Stomach smooth muscle (tissue), 2 donors: Measurements from ENCODE around the gene CDH15.

Experiments
- H3K27ac ChIP-seq: one replicate; pipeline ENCODE4 v1.7.0; 2013; ENCODE audit warnings: mild to moderate bottlenecking, low read length, inconsistent platforms
- H3K27me3 ChIP-seq, 2 donors: one replicate each; pipeline ENCODE4 v1.7.0; 2013; ENCODE audit warnings: low read length in 2 of 2; ENCODE audit not compliant: insufficient read depth in 2 of 2, control insufficient read depth in 1 of 2
- H3K36me3 ChIP-seq, 2 donors: one replicate each; pipeline ENCODE4 v1.7.0; 2013; ENCODE audit warnings: low read length in 2 of 2; ENCODE audit not compliant: control insufficient read depth in 2 of 2, insufficient read depth in 2 of 2
- H3K4me1 ChIP-seq: one replicate; pipeline ENCODE4 v1.7.0; 2013; ENCODE audit warnings: low read length; ENCODE audit not compliant: control insufficient read depth, insufficient read depth
- H3K4me3 ChIP-seq, 2 donors: one replicate each; pipeline ENCODE4 v1.7.0; 2013; ENCODE audit warnings: low read length in 2 of 2
- H3K9ac ChIP-seq, 2 donors: one replicate each; pipeline ENCODE4 v1.7.0; 2013; ENCODE audit warnings: low read length in 2 of 2, mild to moderate bottlenecking in 1 of 2
- H3K9me3 ChIP-seq, 2 donors: one replicate each; pipeline ENCODE4 v1.7.0; 2013; ENCODE audit warnings: low read length in 2 of 2; ENCODE audit not compliant: control insufficient read depth in 2 of 2
- donor health status: healthy.
- donor health status: Pancreatic carcinoma.

The CDH15 gene

DNA sequence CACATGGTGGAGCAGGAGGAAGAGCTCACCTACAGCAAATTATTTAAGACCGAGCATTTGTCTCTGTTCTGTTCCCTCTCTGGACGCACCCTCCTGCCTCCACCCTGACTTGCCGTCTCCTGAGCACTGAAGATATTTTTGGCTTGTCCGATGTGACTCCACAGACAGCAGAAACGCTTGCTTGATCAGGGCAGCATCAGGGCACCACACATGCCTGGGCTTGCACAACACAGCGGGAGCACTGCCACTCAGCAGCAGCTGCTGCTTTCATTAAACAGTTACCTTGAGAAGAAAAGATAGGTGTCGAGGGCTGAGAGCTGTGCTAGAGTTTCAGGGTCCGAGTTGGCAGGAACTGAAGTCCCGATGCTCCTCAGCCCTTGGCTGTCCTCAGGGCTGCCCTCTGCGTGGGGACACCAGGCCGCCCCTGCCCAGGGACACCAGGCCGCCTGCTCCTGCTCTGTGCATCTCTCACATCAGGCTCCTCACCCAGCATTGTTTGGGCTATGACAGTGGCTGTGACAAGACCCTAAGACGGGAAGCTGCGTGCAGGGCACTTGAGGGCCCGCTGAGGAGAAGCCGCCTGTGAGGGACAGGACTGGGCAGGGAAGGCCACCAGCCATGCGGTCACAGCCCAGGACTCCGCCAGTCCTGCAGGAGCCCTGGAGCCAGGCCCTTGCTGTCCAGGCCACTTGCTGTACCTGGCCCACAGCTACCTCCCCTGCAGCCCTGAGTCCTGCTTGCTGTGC is 21.3 kb upstream of the CDH15 start:
- no peaks in the 10 kb centered on the region for H3K9me3 ChIP-seq
- H3K27me3 ChIP-seq, result no peaks in the 10 kb centered on the region
- H3K4me3 ChIP-seq, result no peak overlapping the region
- H3K4me1 ChIP-seq, result peaks cover 9% of the 10 kb centered on the region
- peaks cover 9 to 19% of the 10 kb centered on the region in 2 donors for H3K36me3 ChIP-seq
- no peak overlapping the region for H3K27ac ChIP-seq
- H3K9ac ChIP-seq, result no peak overlapping the region

DNA sequence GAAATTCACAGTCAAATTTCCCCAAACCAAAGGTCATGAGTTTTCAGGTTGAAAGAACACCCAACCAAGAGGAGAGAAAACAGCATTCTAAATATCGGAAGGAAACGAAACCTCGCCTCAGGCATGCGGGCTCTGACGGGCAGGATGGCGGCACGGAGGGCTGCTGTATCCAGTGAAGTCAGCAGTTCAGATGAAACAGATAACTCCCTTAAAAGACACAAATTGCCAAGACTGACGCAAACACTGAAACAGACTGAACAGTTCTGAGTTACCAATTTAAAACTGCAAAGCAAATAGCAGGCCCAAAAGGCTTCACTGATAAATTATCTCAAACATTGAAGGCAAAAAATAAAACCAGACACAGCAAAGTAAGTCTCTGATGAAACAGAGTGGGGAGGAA is 20.6 kb upstream of the CDH15 start:
- Histone ChIP-seq H3K27me3 (no peaks in the 10 kb centered on the region), H3K4me1 (peaks cover 14% of the 10 kb centered on the region), H3K4me3 (no peak overlapping the region), H3K9me3 (no peaks in the 10 kb centered on the region), H3K36me3 (peaks cover 5 to 16% of the 10 kb centered on the region in 2 donors), H3K9ac (no peak overlapping the region), H3K27ac (no peak overlapping the region)

DNA sequence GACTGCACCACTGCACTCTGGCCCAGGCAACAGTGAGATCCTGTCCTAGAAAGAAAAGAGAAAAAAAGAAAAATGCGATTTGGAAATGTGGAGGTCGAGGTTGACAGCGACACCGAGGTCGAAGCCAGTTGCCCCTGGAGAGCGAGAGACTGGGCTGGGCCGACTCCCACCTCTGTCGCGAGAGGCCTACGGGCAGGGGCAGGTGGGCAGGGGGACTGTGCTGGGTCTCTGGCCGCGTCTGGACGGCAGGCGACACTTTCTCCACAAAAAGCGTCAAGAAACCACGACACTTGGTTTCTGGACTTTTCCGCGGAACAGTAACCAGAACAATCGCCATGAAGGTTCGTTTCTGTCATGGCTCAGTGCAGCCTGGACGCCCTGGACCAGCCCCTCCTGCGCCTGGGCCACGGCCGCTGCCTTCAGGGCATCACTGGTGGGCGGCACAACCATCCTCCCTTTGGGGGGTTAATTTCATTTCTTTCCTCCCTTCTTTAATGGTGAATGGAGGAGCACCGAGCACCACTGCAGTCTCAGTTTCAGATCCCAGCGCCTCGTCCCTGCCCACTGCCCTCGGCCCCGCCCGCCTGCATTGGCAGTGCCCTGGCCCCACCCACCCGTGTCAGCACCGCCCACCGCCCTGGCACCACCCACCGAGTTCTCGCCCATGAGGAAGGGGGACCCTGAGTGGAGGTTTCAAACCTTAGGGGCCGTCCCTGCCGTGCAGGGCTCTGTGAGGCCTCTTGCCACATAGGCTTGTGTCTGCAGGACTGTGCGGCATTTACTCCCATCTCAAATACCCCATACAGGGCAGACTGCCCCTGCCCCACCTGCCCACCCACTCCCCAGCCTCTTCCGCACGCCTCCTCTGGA is 18.5 kb upstream of the CDH15 start:
- Histone ChIP-seq H3K9me3 (no peaks in the 10 kb centered on the region), H3K9ac (no peak overlapping the region), H3K27ac (no peak overlapping the region), H3K27me3 (no peaks in the 10 kb centered on the region), H3K4me1 (peaks cover 20% of the 10 kb centered on the region), H3K36me3 (peaks cover 0 to 16% of the 10 kb centered on the region in 2 donors), H3K4me3 (no peak overlapping the region)

DNA sequence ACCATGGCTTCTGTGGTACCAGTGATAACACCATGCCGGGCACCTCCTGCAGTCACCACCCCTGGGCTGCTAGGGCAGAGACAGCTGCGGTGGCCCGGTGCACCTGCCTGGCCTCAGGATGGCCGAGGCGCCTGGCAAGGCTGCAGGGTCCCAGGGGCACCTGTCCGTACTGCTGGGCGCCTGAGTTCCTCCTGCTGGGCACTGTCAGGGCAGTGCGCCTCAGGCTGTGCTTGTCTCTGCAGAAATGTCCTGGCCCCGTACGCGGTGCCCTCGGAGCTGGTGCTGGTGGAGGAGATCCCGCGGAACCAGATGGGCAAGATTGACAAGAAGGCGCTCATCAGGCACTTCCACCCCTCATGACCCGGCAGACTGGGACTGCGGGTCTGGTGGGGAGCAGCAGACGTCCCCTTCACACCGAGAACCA is 17.7 kb upstream of the CDH15 start:
- H3K9ac ChIP-seq, result no peak overlapping the region
- no peak overlapping the region for H3K27ac ChIP-seq
- no peaks in the 10 kb centered on the region for H3K9me3 ChIP-seq
- no peak overlapping the region for H3K4me3 ChIP-seq
- H3K4me1 ChIP-seq, result peaks cover 20% of the 10 kb centered on the region
- H3K27me3 ChIP-seq, result no peaks in the 10 kb centered on the region
- peaks cover 0 to 9% of the 10 kb centered on the region in 2 donors for H3K36me3 ChIP-seq

DNA sequence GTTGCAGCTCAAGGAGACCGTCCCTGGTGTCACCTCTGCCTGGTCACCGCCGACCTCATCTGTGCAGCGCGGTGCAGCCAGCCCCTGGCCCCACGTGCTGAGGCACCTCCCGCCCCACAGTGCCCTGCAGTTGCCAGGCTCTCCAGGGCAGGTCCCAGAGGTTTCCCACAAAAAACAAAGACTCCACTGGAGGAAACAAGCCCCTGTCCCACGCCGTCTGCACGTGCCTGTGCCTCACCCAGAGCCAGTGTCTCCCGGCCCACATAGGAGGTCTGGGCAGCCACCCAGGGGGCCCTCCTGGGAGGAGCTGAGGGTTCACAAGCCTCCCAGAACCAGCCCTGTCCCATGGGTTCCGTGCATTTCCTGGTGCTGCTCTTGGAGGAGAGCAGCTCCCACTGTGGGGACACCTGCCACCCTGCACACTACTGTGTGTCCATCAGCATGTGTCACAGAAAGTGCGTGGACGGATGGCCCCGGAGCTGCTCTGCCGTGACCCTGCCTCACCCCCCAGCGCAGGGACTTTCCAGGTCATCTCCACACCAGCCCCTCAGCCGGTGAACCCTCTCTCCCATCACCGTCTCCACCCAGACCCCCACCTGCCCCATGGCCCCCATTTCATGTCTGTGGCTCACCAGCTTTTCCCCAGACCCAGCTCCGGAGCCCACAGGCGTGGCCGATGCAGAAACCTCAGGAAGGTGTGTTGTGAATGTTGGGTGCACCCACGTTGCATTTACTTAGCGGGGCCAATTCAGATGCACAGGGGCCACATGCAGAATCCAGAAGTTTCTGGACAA is 17.0 kb upstream of the CDH15 start:
- no peaks in the 10 kb centered on the region for H3K9me3 ChIP-seq
- peaks cover 0 to 6% of the 10 kb centered on the region in 2 donors for H3K36me3 ChIP-seq
- no peak overlapping the region for H3K27ac ChIP-seq
- H3K4me1 ChIP-seq, result peaks cover 20% of the 10 kb centered on the region
- no peak overlapping the region for H3K4me3 ChIP-seq
- no peak overlapping the region for H3K9ac ChIP-seq
- H3K27me3 ChIP-seq, result no peaks in the 10 kb centered on the region

DNA sequence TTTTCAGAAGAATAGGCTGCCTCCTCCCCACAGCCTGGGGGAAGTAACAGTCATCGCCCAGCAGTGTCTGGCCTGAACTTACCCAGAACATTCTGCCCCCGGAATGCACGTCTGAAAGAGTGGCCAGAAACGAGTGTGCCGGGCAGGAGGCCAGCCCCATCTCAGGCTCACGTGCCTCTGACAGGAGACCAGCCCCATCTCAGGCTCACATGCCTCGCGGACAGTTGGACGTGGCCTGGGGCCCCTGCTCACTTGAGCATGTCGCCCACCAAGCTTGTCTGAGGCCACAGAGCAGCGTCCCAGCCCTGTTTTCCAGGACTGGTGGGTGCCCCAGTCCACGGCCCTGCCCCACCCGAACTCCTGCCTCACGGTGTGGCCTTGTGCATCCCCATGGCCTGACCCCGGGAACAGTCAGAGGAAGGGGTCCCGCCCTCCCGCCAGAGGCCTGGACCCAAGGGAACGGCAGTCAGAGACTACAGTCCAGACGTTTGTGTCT is 16.3 kb upstream of the CDH15 start:
- no peaks in the 10 kb centered on the region for H3K27me3 ChIP-seq
- H3K4me1 ChIP-seq, result peaks cover 20% of the 10 kb centered on the region
- H3K27ac ChIP-seq, result no peak overlapping the region
- no peak overlapping the region for H3K4me3 ChIP-seq
- H3K9me3 ChIP-seq, result no peaks in the 10 kb centered on the region
- no peak overlapping the region for H3K9ac ChIP-seq
- peaks cover 0 to 2% of the 10 kb centered on the region in 2 donors for H3K36me3 ChIP-seq

DNA sequence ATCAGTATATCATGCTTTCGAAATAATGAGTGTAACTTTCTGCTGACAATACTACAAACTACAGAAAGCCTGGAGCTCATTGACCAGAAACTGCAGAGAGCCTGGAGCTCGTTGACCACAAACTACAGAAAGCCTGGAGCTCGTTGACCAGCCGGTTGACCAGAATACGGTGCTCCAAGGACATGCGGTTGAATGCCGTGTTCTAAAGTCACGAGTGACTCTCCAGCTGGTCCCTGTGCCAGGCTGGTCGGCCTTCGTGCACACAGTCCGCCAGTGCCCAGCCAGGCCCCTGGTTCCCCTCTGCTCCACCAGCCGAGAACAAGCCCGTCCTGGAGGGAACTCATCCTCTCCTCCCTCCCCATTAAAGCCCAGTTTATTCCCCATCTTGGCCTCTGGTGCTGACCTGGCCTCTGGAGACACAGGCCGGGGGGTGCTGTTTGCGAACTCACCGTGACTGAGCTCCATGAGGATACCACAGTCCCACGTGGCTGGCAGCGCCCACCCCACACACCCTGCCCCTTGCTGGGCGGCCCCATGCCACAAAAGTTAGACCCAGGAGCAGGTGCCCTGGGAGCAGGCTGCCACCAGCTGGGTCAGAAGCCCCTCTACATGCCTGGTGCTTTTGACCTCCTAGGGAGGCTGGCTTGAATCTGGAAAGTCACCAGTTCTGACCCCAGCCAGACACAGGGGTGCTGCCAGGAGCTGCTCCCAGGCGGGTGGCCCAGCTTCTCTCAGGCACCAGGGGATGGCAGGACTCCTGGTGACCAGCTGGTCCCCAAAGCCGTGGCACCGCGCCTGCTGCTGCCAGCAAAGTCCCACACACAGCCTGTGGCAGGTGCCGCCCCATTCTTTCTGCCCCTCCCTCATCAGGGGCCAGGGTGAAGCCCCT is 15.5 kb upstream of the CDH15 start:
- Histone ChIP-seq H3K4me3 (no peak overlapping the region), H3K36me3 (no peaks in the 10 kb centered on the region), H3K9ac (no peak overlapping the region), H3K27ac (no peak overlapping the region), H3K9me3 (no peaks in the 10 kb centered on the region), H3K4me1 (peaks cover 20% of the 10 kb centered on the region), H3K27me3 (peaks cover 0 to 2% of the 10 kb centered on the region in 2 donors)

DNA sequence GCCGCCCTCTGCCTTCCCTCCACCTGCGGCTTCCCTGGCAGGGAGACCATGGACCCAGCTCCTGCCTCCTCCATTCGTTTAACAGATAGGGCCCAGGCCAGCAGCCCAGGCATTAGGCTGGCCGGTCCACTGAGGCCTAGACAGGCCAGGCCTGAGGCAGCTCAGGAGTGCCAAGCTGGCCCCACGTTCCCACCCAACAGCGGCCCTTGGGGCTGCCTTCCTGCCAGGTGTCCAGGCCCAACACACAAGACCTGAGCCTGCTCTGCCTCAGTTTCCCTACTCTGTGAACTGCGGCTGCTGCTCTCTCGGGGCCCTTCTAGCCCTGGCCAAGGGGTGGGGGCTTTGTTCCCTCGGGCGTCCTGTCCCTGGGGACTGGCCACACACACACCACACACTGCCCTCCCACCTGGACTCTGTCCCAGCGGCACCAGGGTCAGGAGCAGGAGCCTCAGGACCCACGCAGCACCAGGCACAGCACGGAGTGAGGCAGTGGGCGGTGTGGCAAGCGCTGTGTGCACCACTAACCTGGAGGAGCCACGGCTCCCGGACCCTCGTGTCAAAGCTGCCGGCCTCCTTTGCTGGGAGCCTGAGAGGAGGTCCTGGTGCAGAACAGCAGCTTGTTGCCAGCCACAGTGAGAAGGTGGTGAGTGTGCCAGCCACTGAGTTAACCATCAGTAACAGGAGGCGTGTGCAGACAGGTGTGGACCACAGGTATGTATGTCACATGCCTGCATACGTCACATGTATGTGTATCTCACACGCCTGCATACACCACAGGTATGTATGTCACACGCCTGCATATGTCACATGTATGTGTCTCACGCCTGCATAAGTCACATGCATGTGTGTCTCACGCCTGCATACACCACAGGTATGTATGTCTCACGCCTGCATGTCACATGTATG is 14.6 kb upstream of the CDH15 start:
- peaks cover 20% of the 10 kb centered on the region for H3K4me1 ChIP-seq
- H3K27ac ChIP-seq, result no peak overlapping the region
- H3K4me3 ChIP-seq, result no peak overlapping the region
- no peak overlapping the region for H3K9ac ChIP-seq
- H3K27me3 ChIP-seq, result peaks cover 3 to 4% of the 10 kb centered on the region in 2 donors
- no peaks in the 10 kb centered on the region for H3K9me3 ChIP-seq
- no peaks in the 10 kb centered on the region for H3K36me3 ChIP-seq

DNA sequence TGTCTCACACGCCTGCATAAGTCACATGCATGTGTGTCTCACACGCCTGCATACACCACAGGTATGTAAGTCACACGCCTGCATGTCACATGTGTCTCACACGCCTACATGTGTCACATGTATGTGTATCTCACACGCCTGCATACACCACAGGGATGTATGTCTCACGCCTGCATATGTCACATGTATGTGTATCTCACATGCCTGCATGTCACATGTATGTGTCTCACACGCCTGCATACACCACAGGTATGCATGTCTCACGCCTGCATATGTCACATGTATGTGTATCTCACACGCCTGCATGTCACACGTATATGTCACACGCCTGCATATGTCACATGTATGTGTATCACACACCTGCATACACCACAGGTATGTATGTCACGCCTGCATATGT is 13.8 kb upstream of the CDH15 start:
- Histone ChIP-seq H3K27ac (no peak overlapping the region), H3K4me3 (no peak overlapping the region), H3K36me3 (no peaks in the 10 kb centered on the region), H3K9me3 (no peaks in the 10 kb centered on the region), H3K27me3 (peaks cover 4 to 10% of the 10 kb centered on the region in 2 donors), H3K4me1 (peaks cover 20% of the 10 kb centered on the region), H3K9ac (no peak overlapping the region)
